Measurements from ENCODE around the gene MYH9.
A peak's percentile ranks its signal among the peaks of the same experiment; 100 is the strongest.

MYH9 gene

GRCh38 chr22:36386900-36387708 is 663 bp downstream of the MYH9 start:
- peaks cover 10% of the 10 kb centered on the region; the same call in 1 of the 2 replicates for H3F3A ChIP-seq (ENCODE audit: insufficient read depth, low read length)

DNA sequence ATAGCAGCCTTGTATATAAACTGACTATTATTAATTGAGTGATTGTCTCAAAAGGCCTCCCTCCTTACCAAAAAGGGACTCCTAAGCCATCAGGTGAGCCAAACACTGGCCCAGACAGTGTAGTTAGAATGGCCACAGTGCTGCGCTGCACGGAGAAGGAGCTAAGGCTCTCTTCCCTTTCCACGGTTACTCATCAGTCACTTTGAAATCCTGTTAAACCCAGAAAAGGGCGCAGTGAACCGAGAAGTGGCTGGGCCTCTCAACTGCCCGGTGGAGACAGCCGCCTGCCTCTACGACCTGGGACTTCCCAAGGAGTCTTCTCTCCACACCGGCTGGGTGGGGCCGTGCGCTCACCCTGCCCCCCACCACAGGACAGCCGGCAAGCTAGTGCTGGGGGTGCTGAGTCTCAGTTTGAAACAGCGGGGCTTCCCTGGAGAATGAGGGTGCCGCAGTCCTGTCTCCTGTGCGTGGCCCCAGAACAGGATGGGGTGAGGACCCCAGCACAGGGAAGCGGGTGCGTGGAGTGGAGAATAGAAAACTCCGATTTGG is 1.3 kb downstream of the MYH9 start:
- H3K27me3 ChIP-seq (ENCODE audit: insufficient read depth, low read length) = no peaks in the 10 kb centered on the region
- TF ChIP-seq CTCF (IDR thresholded peaks at IDR 0.05; ENCODE audit: low read length) (no peak), EZH2 (IDR thresholded peaks at IDR 0.05; ENCODE audit: borderline replicate concordance, low read length) (no peak)
- H4K20me1 ChIP-seq (ENCODE audit: insufficient read depth, low read length) = no peaks in the 10 kb centered on the region

More at GRCh38 chr22:36386900-36387708, 663 bp downstream of the MYH9 start:
- peaks cover 19% of the 10 kb centered on the region; the same call in 1 of the 2 replicates for H3K36me3 ChIP-seq (ENCODE audit: insufficient read depth, low read length)
- H3K9me2 ChIP-seq (ENCODE audit: low read depth, low read length) = no peaks in the 10 kb centered on the region
- no peaks in the 10 kb centered on the region for H3K9me3 ChIP-seq (ENCODE audit: low read length)
- H3K9ac ChIP-seq (ENCODE audit: low read length) = peak overlapping the region; percentile 79
- H4K20me1 ChIP-seq (ENCODE audit: insufficient read depth, low read length) = no peaks in the 10 kb centered on the region
- peaks cover 54% of the 10 kb centered on the region for H3K4me1 ChIP-seq (ENCODE audit: insufficient read depth, low read length, severe bottlenecking)
- TF ChIP-seq CTCF (IDR thresholded peaks at IDR 0.05; ENCODE audit: low read length) (no peak), EZH2 (IDR thresholded peaks at IDR 0.05; ENCODE audit: borderline replicate concordance, low read length) (no peak)
- H3K79me2 ChIP-seq (ENCODE audit: insufficient read depth, low read length) = peaks cover 38% of the 10 kb centered on the region
- H2AFZ ChIP-seq (ENCODE audit: low read length) = no peak overlapping the region
- H3K27me3 ChIP-seq (ENCODE audit: insufficient read depth, low read length) = no peaks in the 10 kb centered on the region
- peak overlapping the region; percentile 87 for H3K4me2 ChIP-seq (ENCODE audit: low read length)
- H3K4me3 ChIP-seq (ENCODE audit: low read depth, low read length, poor library complexity, severe bottlenecking) = peak overlapping the region; percentile 79
- peak overlapping the region; percentile 94 for H3K27ac ChIP-seq (ENCODE audit: low read depth, low read length, poor library complexity, severe bottlenecking)

DNA sequence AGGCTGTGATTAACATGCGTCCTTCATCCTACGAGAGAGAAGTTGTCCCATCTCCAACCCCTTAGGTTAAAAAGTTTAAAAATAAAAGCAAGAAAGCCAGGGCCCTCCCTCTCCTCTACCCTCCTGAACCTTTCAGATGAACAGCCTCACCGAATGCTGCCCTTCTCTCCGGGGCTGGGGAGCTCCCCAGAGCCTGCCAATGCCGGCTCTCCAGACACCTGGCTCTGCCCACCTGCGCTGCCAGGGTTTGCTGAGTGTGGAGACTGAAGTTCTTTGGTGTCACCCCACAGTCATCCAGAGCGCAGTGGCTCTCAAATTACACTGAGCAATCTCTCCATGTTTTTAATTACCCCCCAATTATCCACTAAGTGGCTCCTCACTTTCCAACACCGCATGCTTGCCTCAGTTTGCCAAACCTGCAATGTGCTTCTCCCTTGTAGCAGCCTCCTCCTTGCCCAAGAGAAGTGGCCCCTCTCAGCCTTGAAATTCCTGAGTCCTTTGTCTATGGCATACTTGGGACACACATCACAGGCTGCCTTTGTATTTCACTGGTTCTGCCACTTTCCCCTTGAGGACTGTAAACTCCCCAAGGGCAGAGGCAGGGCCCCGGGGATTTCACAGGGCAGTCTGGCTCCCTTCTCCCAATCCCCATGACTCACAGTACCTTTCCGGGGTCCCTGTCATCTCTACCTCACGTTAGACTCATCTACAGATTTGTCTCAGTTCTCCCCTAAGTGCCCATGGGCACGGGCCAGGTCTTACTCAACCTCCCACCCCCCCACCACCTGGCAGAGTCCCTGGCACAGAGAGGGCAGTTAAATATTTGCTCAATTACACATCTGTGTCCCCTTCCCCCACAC is 2.0 kb downstream of the MYH9 start:
- Histone ChIP-seq H3K36me3 (ENCODE audit: insufficient read depth, low read length) (peaks cover 25% of the 10 kb centered on the region; the same call in 1 of the 2 replicates), H3K4me1 (ENCODE audit: insufficient read depth, low read length, severe bottlenecking) (peaks cover 63% of the 10 kb centered on the region), H4K20me1 (ENCODE audit: insufficient read depth, low read length) (no peaks in the 10 kb centered on the region)

More for the DNA sequence above, 1.3 kb downstream of the MYH9 start:
- peaks cover 43% of the 10 kb centered on the region for H3K79me2 ChIP-seq (ENCODE audit: insufficient read depth, low read length)
- peak overlapping the region; percentile 87 for H3K4me2 ChIP-seq (ENCODE audit: low read length)
- H3K9me3 ChIP-seq (ENCODE audit: low read length) = no peaks in the 10 kb centered on the region
- H3F3A ChIP-seq (ENCODE audit: insufficient read depth, low read length) = peaks cover 10% of the 10 kb centered on the region; the same call in 1 of the 2 replicates
- H3K36me3 ChIP-seq (ENCODE audit: insufficient read depth, low read length) = peaks cover 24% of the 10 kb centered on the region; the same call in 1 of the 2 replicates
- peaks cover 60% of the 10 kb centered on the region for H3K4me1 ChIP-seq (ENCODE audit: insufficient read depth, low read length, severe bottlenecking)
- H3K9me2 ChIP-seq (ENCODE audit: low read depth, low read length) = no peaks in the 10 kb centered on the region
- H3K4me3 ChIP-seq (ENCODE audit: low read depth, low read length, poor library complexity, severe bottlenecking) = peak overlapping the region; percentile 79
- peak overlapping the region; percentile 94 for H3K27ac ChIP-seq (ENCODE audit: low read depth, low read length, poor library complexity, severe bottlenecking)
- H2AFZ ChIP-seq (ENCODE audit: low read length) = no peak overlapping the region
- peak overlapping the region; percentile 79 for H3K9ac ChIP-seq (ENCODE audit: low read length)

More for the DNA sequence above, 2.0 kb downstream of the MYH9 start:
- peak overlapping the region; percentile 94 for H3K27ac ChIP-seq (ENCODE audit: low read depth, low read length, poor library complexity, severe bottlenecking)
- H2AFZ ChIP-seq (ENCODE audit: low read length) = no peak overlapping the region
- no peaks in the 10 kb centered on the region for H3K27me3 ChIP-seq (ENCODE audit: insufficient read depth, low read length)
- H3K4me3 ChIP-seq (ENCODE audit: low read depth, low read length, poor library complexity, severe bottlenecking) = peak overlapping the region; percentile 79
- no peak for TF ChIP-seq EZH2 (IDR thresholded peaks at IDR 0.05; ENCODE audit: borderline replicate concordance, low read length)
- no peak for TF ChIP-seq CTCF (IDR thresholded peaks at IDR 0.05; ENCODE audit: low read length)
- peaks cover 10% of the 10 kb centered on the region; the same call in 1 of the 2 replicates for H3F3A ChIP-seq (ENCODE audit: insufficient read depth, low read length)
- peak overlapping the region; percentile 79 for H3K9ac ChIP-seq (ENCODE audit: low read length)
- H3K79me2 ChIP-seq (ENCODE audit: insufficient read depth, low read length) = peaks cover 49% of the 10 kb centered on the region
- H3K9me2 ChIP-seq (ENCODE audit: low read depth, low read length) = no peaks in the 10 kb centered on the region
- no peaks in the 10 kb centered on the region for H3K9me3 ChIP-seq (ENCODE audit: low read length)
- peak overlapping the region; percentile 87 for H3K4me2 ChIP-seq (ENCODE audit: low read length)

Measured in OCI-LY1 (cell line).